Vagina (tissue), 2 donors: ENCODE results near the gene SEMA3B. TPM values are rescaled to one million over a fixed set of nuclear protein-coding genes. Genes with fewer than 3 reads are reported as not detected.

Experiments used
- DNase-seq, 2 donors: peaks; one replicate each; pipeline ENCODE4 v3.0.0-alpha.2; 2017; ENCODE audit errors: extremely low spot score in 2 of 2
- H3K27ac ChIP-seq: fragments of 200-600 bp; sonication (generic); one replicate; pipeline ENCODE4 v1.5.1; 2019
- H3K27me3 ChIP-seq: fragments of 200-600 bp; sonication (generic); one replicate; pipeline ENCODE4 v1.5.1; 2019
- H3K36me3 ChIP-seq, 2 donors: fragments of 200-600 bp; sonication (generic); one replicate each; pipeline ENCODE4 v1.5.1; 2017 to 2019
- H3K4me1 ChIP-seq: fragments of 200-600 bp; sonication (generic); one replicate; pipeline ENCODE4 v1.5.1; 2019
- H3K4me3 ChIP-seq, 2 donors: fragments of 200-600 bp; sonication (generic); 1 replicate in 1 of 2; 2 replicates in 1 of 2; pipeline ENCODE4 v1.5.1; 2016 to 2019
- H3K9me3 ChIP-seq: fragments of 200-600 bp; sonication (generic); one replicate; pipeline ENCODE4 v1.5.1; 2019
- POLR2A ChIP-seq, 2 donors: fragments of 450-650 bp; IDR thresholded peaks; one replicate each; pipeline ENCODE4 v1.6.1; 2017; ENCODE audit warnings: antibody characterized with exemption in 2 of 2, mild to moderate bottlenecking in 2 of 2, moderate library complexity in 2 of 2
- POLR2AphosphoS5 ChIP-seq, 2 donors: sonication (generic); formaldehyde crosslinking; IDR thresholded peaks; one replicate each; pipeline ENCODE4 v1.9.0; 2017; ENCODE audit warnings: antibody characterized with exemption in 2 of 2, mild to moderate bottlenecking in 2 of 2, low read depth in 1 of 2; ENCODE audit not compliant: insufficient read depth in 1 of 2
- intact Hi-C: fragments of 100-400 bp; cut with DNase I; formaldehyde crosslinking; loops from one replicate; pipeline ENCODE4 v1.15.1; 2023
- total RNA-seq: library from RNA; depleted of rRNA; stranded (reverse); fragments of >200 nt; gene quantifications from one replicate; pipeline ENCODE4 v1.2.3, GENCODE V29; 2016
- TF ChIP-seq, protein P1 (sequence below), 3 experiments: fragments of 450-650 bp in 2 of 3; fragments of 200-600 bp in 1 of 3; sonication (generic) in 1 of 3; IDR thresholded peaks; one replicate each; pipeline ENCODE4 v1.5.1; 2017 to 2019; ENCODE audit warnings: antibody characterized with exemption in 3 of 3, mild to moderate bottlenecking in 2 of 3, moderate library complexity in 2 of 3

Gene SEMA3B
- total RNA-seq, 1 donor from 2014 or later, result 32.9 TPM

DNA sequence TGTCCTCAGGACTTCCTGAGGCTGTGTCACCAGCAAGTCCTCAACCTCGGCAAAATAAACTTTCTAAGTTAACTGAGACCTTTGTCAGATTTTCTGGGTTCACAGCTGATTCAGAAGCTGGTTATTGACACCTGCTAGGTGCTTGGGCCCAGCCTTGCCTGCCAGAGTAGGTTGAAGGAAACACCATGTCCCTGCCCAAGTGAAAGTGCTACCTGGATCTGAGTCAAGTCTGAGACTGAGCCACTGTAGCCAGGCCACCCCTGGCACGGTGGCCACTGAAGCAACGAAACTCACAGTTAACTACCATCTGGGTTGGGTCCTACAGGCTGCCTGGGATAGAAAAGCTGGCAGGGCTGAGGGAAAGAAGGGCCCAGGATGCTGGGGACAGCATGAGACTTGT is 45.4 kb downstream of the SEMA3B start:
- H3K4me3 ChIP-seq, result no peak overlapping the region
- TF ChIP-seq POLR2A (IDR thresholded peaks at IDR 0.05), result no peak
- TF ChIP-seq, protein P1, sequence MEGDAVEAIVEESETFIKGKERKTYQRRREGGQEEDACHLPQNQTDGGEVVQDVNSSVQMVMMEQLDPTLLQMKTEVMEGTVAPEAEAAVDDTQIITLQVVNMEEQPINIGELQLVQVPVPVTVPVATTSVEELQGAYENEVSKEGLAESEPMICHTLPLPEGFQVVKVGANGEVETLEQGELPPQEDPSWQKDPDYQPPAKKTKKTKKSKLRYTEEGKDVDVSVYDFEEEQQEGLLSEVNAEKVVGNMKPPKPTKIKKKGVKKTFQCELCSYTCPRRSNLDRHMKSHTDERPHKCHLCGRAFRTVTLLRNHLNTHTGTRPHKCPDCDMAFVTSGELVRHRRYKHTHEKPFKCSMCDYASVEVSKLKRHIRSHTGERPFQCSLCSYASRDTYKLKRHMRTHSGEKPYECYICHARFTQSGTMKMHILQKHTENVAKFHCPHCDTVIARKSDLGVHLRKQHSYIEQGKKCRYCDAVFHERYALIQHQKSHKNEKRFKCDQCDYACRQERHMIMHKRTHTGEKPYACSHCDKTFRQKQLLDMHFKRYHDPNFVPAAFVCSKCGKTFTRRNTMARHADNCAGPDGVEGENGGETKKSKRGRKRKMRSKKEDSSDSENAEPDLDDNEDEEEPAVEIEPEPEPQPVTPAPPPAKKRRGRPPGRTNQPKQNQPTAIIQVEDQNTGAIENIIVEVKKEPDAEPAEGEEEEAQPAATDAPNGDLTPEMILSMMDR (IDR thresholded peaks at IDR 0.05), result no peak
- peak in 1 of 2 donors; percentile 12 for TF ChIP-seq POLR2AphosphoS5 (IDR thresholded peaks at IDR 0.05; ENCODE audit: insufficient read depth in 1 of 2, low read depth in 1 of 2)
- peak overlapping the region; percentile 63 for H3K27ac ChIP-seq
- peaks cover 59% of the 10 kb centered on the region for H3K4me1 ChIP-seq
- no peaks in the 10 kb centered on the region for H3K27me3 ChIP-seq
- no peaks in the 10 kb centered on the region for H3K9me3 ChIP-seq
- no peak for DNase-seq
- peaks cover 0 to 9% of the 10 kb centered on the region in 2 donors for H3K36me3 ChIP-seq
- intact Hi-C loops, result no loop called here

DNA sequence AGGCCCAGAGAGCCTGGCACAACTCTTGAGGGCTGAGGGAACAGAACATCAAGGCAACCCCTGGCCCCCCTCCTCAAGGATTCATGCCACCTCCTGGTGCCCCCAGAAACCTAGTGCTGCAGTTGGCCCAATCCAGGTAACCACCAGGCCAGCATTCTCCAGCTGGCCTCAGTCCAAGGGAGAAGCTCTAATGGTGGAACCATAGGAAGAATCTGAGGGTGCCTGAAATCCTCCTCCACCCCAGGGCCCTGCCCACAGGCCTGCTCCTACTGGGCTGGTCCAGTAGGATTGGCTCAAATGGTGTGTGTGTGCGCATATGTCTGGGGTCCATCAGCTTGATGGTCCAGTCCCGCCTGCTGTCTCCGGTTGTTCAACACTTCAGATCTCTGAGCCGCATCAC is 45.9 kb downstream of the SEMA3B start:
- no peak overlapping the region for H3K4me3 ChIP-seq
- peaks cover 0 to 12% of the 10 kb centered on the region in 2 donors for H3K36me3 ChIP-seq
- H3K4me1 ChIP-seq, result peaks cover 59% of the 10 kb centered on the region
- H3K27ac ChIP-seq, result peak overlapping the region; percentile 63
- intact Hi-C loops, result no loop called here
- no peaks in the 10 kb centered on the region for H3K9me3 ChIP-seq
- TF ChIP-seq POLR2A (IDR thresholded peaks at IDR 0.05) (no peak), POLR2AphosphoS5 (IDR thresholded peaks at IDR 0.05; ENCODE audit: insufficient read depth in 1 of 2, low read depth in 1 of 2) (peak in 1 of 2 donors; percentile 4)
- TF ChIP-seq, protein P1 (IDR thresholded peaks at IDR 0.05), result no peak
- H3K27me3 ChIP-seq, result no peaks in the 10 kb centered on the region
- DNase-seq, result no peak

DNA sequence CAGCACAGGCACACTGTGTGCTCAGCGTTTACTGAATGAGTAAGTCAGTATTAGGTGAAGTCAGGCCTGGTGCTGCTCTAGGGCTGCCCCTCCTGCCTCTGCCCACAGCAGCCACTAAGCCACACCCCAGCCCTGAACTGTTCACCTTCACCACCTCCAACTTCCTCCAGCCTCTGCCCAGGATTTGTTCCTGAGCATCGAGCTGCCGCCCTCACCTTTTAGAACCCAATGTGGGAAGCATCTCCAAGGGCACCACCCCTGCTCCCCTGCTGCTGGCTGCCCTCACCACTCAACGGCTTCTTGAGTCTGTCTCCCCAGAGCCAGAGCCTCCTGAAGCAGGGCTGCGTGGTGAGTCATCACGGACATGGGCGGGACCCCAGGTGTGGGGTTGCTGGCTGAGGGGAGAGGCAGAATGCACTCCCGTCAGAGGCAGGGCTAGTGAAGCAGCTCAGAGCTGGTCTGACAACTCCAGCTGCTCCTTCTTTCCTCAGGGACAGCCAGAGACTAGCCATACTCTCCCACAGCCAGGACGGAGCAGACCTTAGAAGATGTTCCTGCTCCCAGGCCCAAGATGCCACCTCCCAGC is 47.8 kb downstream of the SEMA3B start:
- no peak overlapping the region for H3K4me3 ChIP-seq
- H3K36me3 ChIP-seq, result peaks cover 0 to 12% of the 10 kb centered on the region in 2 donors
- TF ChIP-seq POLR2AphosphoS5 (IDR thresholded peaks at IDR 0.05; ENCODE audit: insufficient read depth in 1 of 2, low read depth in 1 of 2) (peak; percentile 61 to 73), POLR2A (IDR thresholded peaks at IDR 0.05) (no peak)
- TF ChIP-seq, protein P1 (IDR thresholded peaks at IDR 0.05), result no peak
- H3K4me1 ChIP-seq, result peaks cover 69% of the 10 kb centered on the region
- no peak for DNase-seq
- intact Hi-C loops, result no loop called here
- peak overlapping the region; percentile 74 for H3K27ac ChIP-seq
- no peaks in the 10 kb centered on the region for H3K9me3 ChIP-seq
- no peaks in the 10 kb centered on the region for H3K27me3 ChIP-seq

DNA sequence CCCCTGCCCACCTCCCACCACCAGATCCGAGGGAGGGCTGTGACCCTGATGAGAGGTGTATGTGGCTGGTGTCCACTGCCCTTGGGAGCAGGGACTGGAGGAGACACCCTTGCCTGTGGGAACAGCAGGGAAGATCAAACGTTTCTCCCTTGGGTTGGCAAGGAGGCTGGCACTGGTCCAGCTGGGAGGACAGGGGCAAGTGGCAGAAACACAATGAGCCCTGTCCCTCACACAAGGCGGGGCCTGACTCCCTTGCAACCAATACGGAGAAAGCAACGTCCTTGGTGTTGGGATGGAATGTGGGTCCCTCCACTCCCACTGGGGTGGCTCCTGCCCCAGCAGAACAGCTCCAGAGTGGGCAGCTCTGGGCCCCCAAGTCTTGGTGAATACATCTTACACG is 48.4 kb downstream of the SEMA3B start:
- H3K9me3 ChIP-seq, result no peaks in the 10 kb centered on the region
- H3K27ac ChIP-seq, result peak overlapping the region; percentile 74
- no peaks in the 10 kb centered on the region for H3K27me3 ChIP-seq
- DNase-seq, result no peak
- TF ChIP-seq POLR2AphosphoS5 (IDR thresholded peaks at IDR 0.05; ENCODE audit: insufficient read depth in 1 of 2, low read depth in 1 of 2) (no peak), POLR2A (IDR thresholded peaks at IDR 0.05) (no peak)
- TF ChIP-seq, protein P1 (IDR thresholded peaks at IDR 0.05), result no peak
- H3K4me1 ChIP-seq, result peaks cover 75% of the 10 kb centered on the region
- peaks cover 0 to 12% of the 10 kb centered on the region in 2 donors for H3K36me3 ChIP-seq
- intact Hi-C loops, result no loop called here
- peak overlapping the region in 1 of 2 donors; percentile 1 for H3K4me3 ChIP-seq

DNA sequence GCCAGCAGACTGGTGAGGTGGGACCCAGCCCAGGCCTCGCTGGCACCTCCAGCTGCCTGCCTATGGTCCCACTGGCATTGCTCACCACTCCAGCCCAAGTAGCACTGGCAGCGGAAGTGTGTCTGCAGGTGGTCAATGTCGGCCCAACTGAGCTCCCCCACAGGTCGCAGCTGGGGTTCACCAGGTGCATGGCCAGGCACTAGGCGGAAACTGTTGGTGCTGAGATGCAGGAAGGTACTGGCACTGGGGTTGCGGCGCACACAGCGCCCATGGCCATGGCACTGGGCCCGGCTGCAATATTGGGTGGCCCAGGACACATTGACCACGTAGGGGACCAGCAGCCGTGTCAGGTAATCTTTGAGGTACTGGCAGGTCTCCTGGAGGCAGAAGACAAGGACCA is 49.2 kb downstream of the SEMA3B start:
- intact Hi-C loops, result no loop called here
- Histone ChIP-seq H3K9me3 (no peaks in the 10 kb centered on the region), H3K4me1 (peaks cover 79% of the 10 kb centered on the region), H3K36me3 (peaks cover 0 to 12% of the 10 kb centered on the region in 2 donors), H3K27me3 (no peaks in the 10 kb centered on the region), H3K27ac (peak overlapping the region; percentile 74), H3K4me3 (peak overlapping the region; percentile 13 to 72)
- TF ChIP-seq POLR2AphosphoS5 (IDR thresholded peaks at IDR 0.05; ENCODE audit: insufficient read depth in 1 of 2, low read depth in 1 of 2) (no peak), POLR2A (IDR thresholded peaks at IDR 0.05) (no peak)
- TF ChIP-seq, protein P1 (IDR thresholded peaks at IDR 0.05), result no peak
- DNase-seq, result no peak
